Epithelial cell of proximal tubule (primary cell): ENCODE measurements around the gene TCERG1L. TPM values are rescaled to one million over a fixed set of nuclear protein-coding genes. Genes with fewer than 3 reads are reported as not detected.

Experiments
- DNase-seq: peaks from one replicate; pipeline ENCODE4 v3.0.0-alpha.2; 2011; ENCODE audit warnings: low read depth
- H3K4me3 ChIP-seq: 2 replicates; pipeline ENCODE4 v1.5.1; 2011; ENCODE audit warnings: low read depth, mild to moderate bottlenecking, low read length
- total RNA-seq: library from RNA; depleted of rRNA; stranded (reverse); fragments of >200 nt; gene quantifications from 2 replicates; pipeline ENCODE4 v1.2.3, GENCODE V29; 2015
- TF ChIP-seq, protein P1 (sequence below): conservative IDR thresholded peaks from 2 replicates; pipeline ENCODE4 v1.5.1; 2012; ENCODE audit warnings: low read depth, mild to moderate bottlenecking, low read length

Gene TCERG1L
- total RNA-seq, 1 donor from 2014 or later, result not detected

DNA sequence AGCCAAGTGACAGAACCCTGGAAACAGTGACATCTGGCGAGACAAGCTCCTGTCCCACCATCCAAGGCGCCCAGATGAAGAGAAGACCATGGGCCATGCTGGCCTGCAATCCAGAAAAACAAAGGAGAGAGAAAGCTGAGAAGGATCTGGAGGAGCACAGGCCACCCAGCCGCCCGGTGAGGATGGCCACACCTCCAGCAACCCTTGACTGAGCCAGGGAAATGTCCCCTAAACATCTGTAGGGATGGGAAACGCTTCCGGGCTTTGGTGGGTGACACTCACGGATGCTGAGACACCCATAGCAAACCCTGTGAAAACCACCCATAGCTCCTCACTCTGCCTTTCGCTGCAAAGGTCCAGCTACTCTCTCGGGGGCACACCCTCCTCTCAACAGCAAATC lies 32.0 kb downstream of the TCERG1L start:
- no peak overlapping the region for H3K4me3 ChIP-seq
- no peak for DNase-seq
- TF ChIP-seq, protein P1, sequence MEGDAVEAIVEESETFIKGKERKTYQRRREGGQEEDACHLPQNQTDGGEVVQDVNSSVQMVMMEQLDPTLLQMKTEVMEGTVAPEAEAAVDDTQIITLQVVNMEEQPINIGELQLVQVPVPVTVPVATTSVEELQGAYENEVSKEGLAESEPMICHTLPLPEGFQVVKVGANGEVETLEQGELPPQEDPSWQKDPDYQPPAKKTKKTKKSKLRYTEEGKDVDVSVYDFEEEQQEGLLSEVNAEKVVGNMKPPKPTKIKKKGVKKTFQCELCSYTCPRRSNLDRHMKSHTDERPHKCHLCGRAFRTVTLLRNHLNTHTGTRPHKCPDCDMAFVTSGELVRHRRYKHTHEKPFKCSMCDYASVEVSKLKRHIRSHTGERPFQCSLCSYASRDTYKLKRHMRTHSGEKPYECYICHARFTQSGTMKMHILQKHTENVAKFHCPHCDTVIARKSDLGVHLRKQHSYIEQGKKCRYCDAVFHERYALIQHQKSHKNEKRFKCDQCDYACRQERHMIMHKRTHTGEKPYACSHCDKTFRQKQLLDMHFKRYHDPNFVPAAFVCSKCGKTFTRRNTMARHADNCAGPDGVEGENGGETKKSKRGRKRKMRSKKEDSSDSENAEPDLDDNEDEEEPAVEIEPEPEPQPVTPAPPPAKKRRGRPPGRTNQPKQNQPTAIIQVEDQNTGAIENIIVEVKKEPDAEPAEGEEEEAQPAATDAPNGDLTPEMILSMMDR, result no peak

DNA sequence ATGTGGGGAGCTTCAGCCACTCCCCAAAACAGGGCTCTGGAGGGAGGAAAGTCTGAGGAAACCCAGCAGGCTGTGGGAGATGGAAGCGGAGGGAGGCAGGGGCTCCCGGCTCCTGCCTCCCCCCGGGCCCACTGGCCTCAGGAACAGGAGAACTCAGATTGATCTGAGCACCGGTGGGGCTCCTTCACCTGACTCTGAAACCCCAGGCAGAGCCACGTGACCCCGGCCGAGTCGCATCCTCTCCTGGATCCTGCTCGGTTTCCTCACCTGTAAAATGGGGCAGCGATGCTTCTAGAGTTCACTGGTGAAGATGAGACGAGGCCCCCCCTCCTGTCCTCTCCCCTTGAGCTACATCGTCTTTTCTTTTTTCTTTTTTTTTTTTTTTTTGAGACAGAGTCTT lies 33.6 kb downstream of the TCERG1L start:
- TF ChIP-seq, protein P1, result no peak
- no peak for DNase-seq
- H3K4me3 ChIP-seq, result no peak overlapping the region

DNA sequence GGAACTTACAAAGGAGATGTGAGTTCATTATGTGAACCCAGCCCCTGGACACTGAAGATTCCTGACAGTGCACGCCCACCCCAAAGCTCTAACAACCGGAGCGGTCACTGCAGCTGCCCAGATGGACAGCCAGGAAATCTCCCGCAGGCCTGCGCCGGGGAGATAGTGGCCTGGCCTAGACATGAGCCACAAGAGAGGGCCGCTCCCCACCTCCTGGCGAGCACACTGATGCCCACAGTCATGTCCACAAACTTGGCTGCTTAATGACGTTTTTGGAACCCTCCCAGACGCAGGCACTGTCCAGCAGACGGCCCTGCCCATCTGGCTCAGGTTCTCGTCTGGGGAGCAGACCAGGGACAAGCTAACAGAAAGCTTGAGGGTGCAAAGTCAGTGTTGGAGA lies 34.2 kb downstream of the TCERG1L start:
- TF ChIP-seq, protein P1, result no peak

DNA sequence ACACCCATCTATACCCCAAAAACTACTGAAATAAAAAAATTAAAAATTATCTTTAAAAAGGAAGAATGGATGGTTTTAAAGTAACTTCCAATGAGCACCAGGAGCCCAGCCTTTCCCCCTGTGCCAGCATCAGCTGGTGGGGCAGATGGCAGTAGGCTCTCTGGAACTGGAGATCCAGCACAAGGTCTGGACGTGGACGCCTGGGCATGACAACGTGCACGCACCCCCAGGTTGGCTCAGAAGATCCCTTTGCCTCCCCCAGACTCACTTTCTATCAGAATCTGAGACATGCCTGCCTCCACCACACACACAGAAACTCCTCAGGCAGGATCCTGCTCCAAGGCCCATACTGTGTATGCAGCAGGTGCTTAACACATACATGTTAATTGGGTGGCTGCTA lies 35.8 kb downstream of the TCERG1L start:
- no peak for DNase-seq
- H3K4me3 ChIP-seq, result no peak overlapping the region
- TF ChIP-seq, protein P1, result no peak

More for the DNA sequence above, 34.2 kb downstream of the TCERG1L start:
- no peak overlapping the region for H3K4me3 ChIP-seq
- no peak for DNase-seq

DNA sequence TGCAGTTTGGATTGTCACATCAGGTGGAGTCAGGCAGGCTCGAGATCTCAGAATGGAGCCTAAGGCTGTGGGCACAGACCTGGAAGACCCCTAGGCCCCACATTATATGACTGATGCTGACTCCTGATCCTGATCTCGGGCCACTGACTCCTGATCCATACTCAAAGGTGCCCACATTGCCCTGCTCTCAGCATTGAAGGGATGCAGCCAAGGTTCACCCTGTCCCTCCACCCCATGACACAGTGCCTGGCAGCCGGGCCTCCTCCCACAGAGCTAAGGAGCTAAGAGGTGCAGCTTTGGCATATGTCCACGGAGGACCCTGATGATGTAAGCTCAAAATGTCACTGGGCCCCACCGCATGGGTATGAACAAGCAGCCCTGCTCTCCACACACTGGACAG lies 36.6 kb downstream of the TCERG1L start:
- no peak for DNase-seq
- TF ChIP-seq, protein P1, result no peak
- no peak overlapping the region for H3K4me3 ChIP-seq

DNA sequence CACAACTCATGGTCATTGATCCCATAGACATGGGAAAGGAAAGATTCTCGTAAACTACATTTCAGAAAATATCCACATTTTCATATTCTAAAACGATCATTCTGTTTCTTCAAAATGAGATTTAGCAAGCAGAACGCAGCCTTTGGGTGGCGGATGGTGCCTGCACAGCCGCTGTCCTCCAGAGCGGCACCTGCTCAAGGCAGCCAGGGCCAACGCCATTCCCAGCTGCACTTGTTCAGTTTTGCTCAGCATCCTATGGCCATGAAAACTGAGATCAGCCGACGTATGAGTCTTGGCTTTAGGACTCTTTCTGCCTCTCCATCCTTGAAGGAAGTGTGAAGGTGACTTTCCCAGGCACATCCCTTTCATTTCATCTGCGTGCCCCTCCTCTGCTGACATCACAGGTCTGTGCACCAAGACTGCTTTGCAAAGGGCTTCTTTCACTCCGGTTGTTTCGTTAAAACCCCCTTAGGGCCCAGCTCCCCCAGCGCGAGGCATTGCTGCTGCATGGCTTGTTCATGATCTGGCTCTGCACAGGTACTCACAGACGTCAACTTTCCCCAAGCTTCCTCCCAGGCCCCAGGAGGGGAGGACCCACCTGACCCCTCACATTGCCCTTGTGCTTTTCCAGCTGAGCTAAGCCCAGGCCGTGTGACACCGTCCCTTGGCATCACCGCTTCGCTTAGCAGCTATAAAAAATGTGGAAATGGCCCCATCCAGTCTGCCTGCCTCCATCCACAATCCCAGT lies 37.2 kb downstream of the TCERG1L start:
- TF ChIP-seq, protein P1, result no peak
- DNase-seq, result no peak
- H3K4me3 ChIP-seq, result no peak overlapping the region

DNA sequence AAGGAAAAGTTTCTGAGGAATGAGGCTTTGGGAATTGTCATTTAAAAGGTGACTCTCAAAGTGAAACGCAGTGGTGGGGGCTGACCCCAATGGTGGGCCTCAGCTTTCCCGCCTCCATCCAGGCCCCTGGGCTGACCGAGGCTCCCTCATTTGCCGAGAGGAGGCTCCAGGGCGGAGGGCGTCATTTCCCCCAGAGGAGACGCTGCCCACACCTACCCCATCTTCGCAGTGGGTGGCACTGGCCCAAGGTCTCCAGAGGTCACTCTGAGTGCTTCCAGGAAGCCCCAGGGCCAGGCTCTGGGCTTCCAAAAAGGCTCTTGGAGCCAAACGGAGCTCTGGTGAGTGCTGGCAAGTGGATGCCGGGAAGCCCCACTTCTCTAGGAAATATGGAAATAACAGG lies 38.0 kb downstream of the TCERG1L start:
- TF ChIP-seq, protein P1, result no peak
- no peak for DNase-seq
- H3K4me3 ChIP-seq, result no peak overlapping the region
